Left ventricle myocardium inferior (tissue), 1 donor: Measurements from ENCODE around the gene PREB. TPM values are rescaled to one million over a fixed set of nuclear protein-coding genes. Genes with fewer than 3 reads are reported as not detected.

ENCODE experiments used
- DNase-seq: peaks from one replicate; pipeline ENCODE4 v3.0.0-alpha.2; 2020
- H3K27ac ChIP-seq: fragments of 200-600 bp; replicated peaks from 2 replicates; pipeline ENCODE4 v1.8.0; 2021
- H3K27me3 ChIP-seq: fragments of 200-600 bp; 2 replicates; pipeline ENCODE4 v1.8.0; 2021; ENCODE audit warnings: low read depth
- H3K36me3 ChIP-seq: fragments of 200-600 bp; 2 replicates; pipeline ENCODE4 v1.8.0; 2021
- H3K4me1 ChIP-seq: fragments of 200-600 bp; 2 replicates; pipeline ENCODE4 v1.8.0; 2021
- H3K4me3 ChIP-seq: fragments of 200-600 bp; 2 replicates; pipeline ENCODE4 v1.8.0; 2021; ENCODE audit warnings: mild to moderate bottlenecking, moderate library complexity
- H3K9me3 ChIP-seq: fragments of 200-600 bp; replicated peaks from 2 replicates; pipeline ENCODE4 v1.8.0; 2021
- intact Hi-C: fragments of 100-400 bp; cut with micrococcal nuclease; formaldehyde crosslinking; loops from one replicate; pipeline ENCODE4 v1.11.0; 2022
- total RNA-seq: library from RNA; stranded (reverse); fragmentation: NEBNext Ultra II Directional; extraction: Animal tissue kit (Norgen Biotek cat#: 25700); gene quantifications from one replicate; pipeline ENCODE4 v1.2.1, GENCODE V29; 2021
- TF ChIP-seq, protein P1 (sequence below): fragments of 200-600 bp; IDR thresholded peaks from 2 replicates; pipeline ENCODE4 v1.8.0; 2021; ENCODE audit warnings: antibody characterized with exemption, mild to moderate bottlenecking, borderline replicate concordance
- donor health status: DM: no; HTN: yes; CAD: no; lungs with severe emphysema.

The PREB gene
- total RNA-seq, 1 donor from 2014 or later, result 54.6 TPM

GRCh38 chr2:27109083-27109482 is 25.4 kb downstream of the PREB start:
- TF ChIP-seq, protein P1, sequence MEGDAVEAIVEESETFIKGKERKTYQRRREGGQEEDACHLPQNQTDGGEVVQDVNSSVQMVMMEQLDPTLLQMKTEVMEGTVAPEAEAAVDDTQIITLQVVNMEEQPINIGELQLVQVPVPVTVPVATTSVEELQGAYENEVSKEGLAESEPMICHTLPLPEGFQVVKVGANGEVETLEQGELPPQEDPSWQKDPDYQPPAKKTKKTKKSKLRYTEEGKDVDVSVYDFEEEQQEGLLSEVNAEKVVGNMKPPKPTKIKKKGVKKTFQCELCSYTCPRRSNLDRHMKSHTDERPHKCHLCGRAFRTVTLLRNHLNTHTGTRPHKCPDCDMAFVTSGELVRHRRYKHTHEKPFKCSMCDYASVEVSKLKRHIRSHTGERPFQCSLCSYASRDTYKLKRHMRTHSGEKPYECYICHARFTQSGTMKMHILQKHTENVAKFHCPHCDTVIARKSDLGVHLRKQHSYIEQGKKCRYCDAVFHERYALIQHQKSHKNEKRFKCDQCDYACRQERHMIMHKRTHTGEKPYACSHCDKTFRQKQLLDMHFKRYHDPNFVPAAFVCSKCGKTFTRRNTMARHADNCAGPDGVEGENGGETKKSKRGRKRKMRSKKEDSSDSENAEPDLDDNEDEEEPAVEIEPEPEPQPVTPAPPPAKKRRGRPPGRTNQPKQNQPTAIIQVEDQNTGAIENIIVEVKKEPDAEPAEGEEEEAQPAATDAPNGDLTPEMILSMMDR, result no peak
- intact Hi-C loops, result no loop called here
- Histone ChIP-seq H3K9me3 (no peaks in the 10 kb centered on the region), H3K36me3 (no peaks in the 10 kb centered on the region), H3K4me1 (no peaks in the 10 kb centered on the region), H3K27ac (no peak overlapping the region), H3K27me3 (peaks cover 51% of the 10 kb centered on the region), H3K4me3 (no peak overlapping the region)
- DNase-seq, result no peak

DNA sequence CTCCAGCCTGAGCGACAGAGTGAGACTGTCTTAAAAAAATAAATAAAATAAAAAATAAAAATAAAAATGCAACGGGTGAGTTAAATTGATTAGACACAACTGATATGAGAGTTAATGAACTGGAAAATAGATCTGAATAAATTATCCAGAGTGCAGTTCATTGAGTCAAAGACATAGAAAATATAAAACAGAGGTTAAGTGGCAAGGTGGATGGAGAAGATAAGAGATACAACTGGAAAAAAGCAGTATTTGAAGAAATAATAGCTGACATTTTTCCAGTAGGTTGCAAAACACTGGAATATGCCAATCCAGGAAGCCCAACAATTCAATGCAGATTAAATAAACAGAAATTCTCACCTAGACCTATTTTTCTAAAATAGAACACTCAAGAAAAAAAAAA is 26.2 kb downstream of the PREB start:
- no peaks in the 10 kb centered on the region for H3K4me1 ChIP-seq
- H3K27ac ChIP-seq, result no peak overlapping the region
- no peak overlapping the region for H3K4me3 ChIP-seq
- intact Hi-C loops, result no loop called here
- TF ChIP-seq, protein P1, result no peak
- H3K36me3 ChIP-seq, result no peaks in the 10 kb centered on the region
- H3K27me3 ChIP-seq, result peaks cover 54% of the 10 kb centered on the region
- DNase-seq, result no peak
- no peaks in the 10 kb centered on the region for H3K9me3 ChIP-seq

- Histone ChIP-seq H3K4me3 (no peak overlapping the region), H3K4me1 (no peaks in the 10 kb centered on the region), H3K9me3 (no peaks in the 10 kb centered on the region), H3K27ac (no peak overlapping the region), H3K36me3 (no peaks in the 10 kb centered on the region), H3K27me3 (peaks cover 54% of the 10 kb centered on the region)
- TF ChIP-seq, protein P1, result no peak
- DNase-seq, result no peak
- intact Hi-C loops, result no loop called here
Measured at GRCh38 chr2:27105981-27106380, 28.5 kb downstream of the PREB start.

DNA sequence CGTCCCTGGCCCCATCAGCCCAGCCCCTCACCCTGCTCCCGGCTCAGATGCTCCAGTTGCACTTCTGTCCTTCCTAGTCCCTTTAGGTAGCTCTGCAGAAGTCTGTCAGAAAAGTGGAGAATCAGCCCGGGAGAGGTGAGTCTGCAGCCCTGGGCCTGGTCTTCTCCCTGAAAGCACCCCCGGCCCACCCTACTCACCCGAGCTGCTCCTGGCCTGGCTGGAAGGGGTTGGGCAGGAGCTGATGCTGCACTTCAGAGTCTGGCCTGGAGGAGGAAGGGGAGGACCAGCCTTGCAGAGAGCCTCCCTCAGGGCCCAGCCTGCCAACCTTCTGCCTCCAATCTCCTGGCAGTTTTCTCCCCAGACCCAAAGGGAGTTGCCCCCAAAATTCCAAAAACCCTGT is 32.1 kb downstream of the PREB start:
- no peak overlapping the region for H3K27ac ChIP-seq
- H3K27me3 ChIP-seq, result peaks cover 35% of the 10 kb centered on the region
- H3K4me3 ChIP-seq, result no peak overlapping the region
- H3K36me3 ChIP-seq, result peaks cover 5% of the 10 kb centered on the region
- H3K9me3 ChIP-seq, result no peaks in the 10 kb centered on the region
- intact Hi-C loops, result no loop called here
- DNase-seq, result no peak
- no peaks in the 10 kb centered on the region for H3K4me1 ChIP-seq
- TF ChIP-seq, protein P1, result no peak

DNA sequence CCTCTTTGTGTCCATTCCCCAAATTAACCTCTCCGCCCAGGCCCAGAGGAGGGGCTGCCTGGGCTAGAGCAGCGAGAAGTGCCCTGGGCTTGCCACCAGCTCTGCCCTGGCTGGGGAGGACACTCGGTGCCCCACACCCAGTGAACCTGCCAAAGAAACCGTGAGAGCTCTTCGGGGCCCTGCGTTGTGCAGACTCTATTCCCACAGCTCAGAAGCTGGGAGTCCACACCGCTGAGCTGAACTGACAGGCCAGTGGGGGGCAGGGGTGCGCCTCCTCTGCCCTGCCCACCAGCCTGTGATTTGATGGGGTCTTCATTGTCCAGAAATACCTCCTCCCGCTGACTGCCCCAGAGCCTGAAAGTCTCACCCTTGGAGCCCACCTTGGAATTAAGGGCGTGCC is 34.4 kb downstream of the PREB start:
- intact Hi-C loops, result no loop called here
- Histone ChIP-seq H3K27ac (no peak overlapping the region), H3K4me3 (no peak overlapping the region), H3K9me3 (no peaks in the 10 kb centered on the region), H3K36me3 (peaks cover 5% of the 10 kb centered on the region), H3K4me1 (peaks cover 12% of the 10 kb centered on the region), H3K27me3 (peaks cover 13% of the 10 kb centered on the region)
- TF ChIP-seq, protein P1, result no peak
- DNase-seq, result no peak
